ENCODE results near the gene ATOH8. TPM values are rescaled to one million over a fixed set of nuclear protein-coding genes. Genes with fewer than 3 reads are reported as not detected.

Gene ATOH8
- total and polyA plus RNA-seq, 10 of the 15 experiments (the other 5 are each of a cell fraction or from before 2014, with no cell fraction given): 0.03 to 0.60 TPM; not detected in 8

DNA sequence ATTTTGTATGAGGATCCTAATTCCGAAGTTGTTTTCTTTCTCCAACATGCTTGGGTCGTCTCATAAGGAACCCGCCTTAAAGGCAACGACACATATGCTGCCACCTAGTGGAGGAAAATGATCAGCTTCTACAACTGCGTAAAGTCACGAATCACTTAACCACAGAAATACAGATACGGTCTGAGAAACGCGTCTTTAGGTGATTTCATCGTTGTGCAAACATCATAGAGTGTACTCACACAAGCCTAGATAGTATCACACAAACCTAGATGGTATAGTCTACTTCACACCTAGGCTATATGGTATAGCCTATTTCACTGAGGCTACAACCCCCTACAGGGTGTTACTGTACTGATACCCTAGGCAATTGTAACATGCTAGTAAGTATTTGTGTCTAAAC, 46.5 kb upstream of the ATOH8 start (continued):
- TF ChIP-seq, protein P1, sequence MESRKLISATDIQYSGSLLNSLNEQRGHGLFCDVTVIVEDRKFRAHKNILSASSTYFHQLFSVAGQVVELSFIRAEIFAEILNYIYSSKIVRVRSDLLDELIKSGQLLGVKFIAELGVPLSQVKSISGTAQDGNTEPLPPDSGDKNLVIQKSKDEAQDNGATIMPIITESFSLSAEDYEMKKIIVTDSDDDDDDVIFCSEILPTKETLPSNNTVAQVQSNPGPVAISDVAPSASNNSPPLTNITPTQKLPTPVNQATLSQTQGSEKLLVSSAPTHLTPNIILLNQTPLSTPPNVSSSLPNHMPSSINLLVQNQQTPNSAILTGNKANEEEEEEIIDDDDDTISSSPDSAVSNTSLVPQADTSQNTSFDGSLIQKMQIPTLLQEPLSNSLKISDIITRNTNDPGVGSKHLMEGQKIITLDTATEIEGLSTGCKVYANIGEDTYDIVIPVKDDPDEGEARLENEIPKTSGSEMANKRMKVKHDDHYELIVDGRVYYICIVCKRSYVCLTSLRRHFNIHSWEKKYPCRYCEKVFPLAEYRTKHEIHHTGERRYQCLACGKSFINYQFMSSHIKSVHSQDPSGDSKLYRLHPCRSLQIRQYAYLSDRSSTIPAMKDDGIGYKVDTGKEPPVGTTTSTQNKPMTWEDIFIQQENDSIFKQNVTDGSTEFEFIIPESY (IDR thresholded peaks at IDR 0.05): no peak
- TF ChIP-seq SMC3 (IDR thresholded peaks at IDR 0.05; ENCODE audit: borderline replicate concordance, low read length): peak; percentile 94
- TF ChIP-seq ZSCAN29 (IDR thresholded peaks at IDR 0.05): no peak
- TF ChIP-seq FOXM1 (IDR thresholded peaks at IDR 0.05; ENCODE audit: low read depth, low read length): peak; percentile 53; the same call in 1 of the 2 replicates
- TF ChIP-seq SKIL (IDR thresholded peaks at IDR 0.05; ENCODE audit: low read depth, poor library complexity, severe bottlenecking): peak; percentile 29
- TF ChIP-seq ESRRA (IDR thresholded peaks at IDR 0.05; ENCODE audit: low read length): no peak
- TF ChIP-seq NFXL1 (IDR thresholded peaks at IDR 0.05; ENCODE audit: borderline replicate concordance): no peak
- TF ChIP-seq TBL1XR1 (IDR thresholded peaks at IDR 0.05; ENCODE audit: low read depth, low read length): 0 out of 2 replicates have a peak, but pooled peaks have one; percentile 19
- TF ChIP-seq STAT3 (IDR thresholded peaks at IDR 0.05; ENCODE audit: low read depth, low read length): no peak
- peak; percentile 60 for TF ChIP-seq CREM (IDR thresholded peaks at IDR 0.05; ENCODE audit: low read depth)
- TF ChIP-seq ATF3 (IDR thresholded peaks at IDR 0.05; ENCODE audit: borderline replicate concordance, extremely low read depth, low read depth, low read length): no peak
- TF ChIP-seq HDAC6 (IDR thresholded peaks at IDR 0.05; ENCODE audit: unreplicated experiment): no peak
- 0 out of 2 replicates have a peak, but pooled peaks have one; percentile 26 for TF ChIP-seq YY1 (IDR thresholded peaks at IDR 0.05; ENCODE audit: low read depth, low read length)
- TF ChIP-seq DPF2 (IDR thresholded peaks at IDR 0.05): peak; percentile 57; the same call in 1 of the 2 replicates
- no peak for TF ChIP-seq SUZ12 (IDR thresholded peaks at IDR 0.05; ENCODE audit: unreplicated experiment)
- TF ChIP-seq CREB1 (IDR thresholded peaks at IDR 0.05; ENCODE audit: low read depth): peak; percentile 73
- no peak for TF ChIP-seq SRF (IDR thresholded peaks at IDR 0.05; ENCODE audit: low read depth in 2 of 2, low read length in 2 of 2)
- peak; percentile 66; the same call in 1 of the 2 replicates for TF ChIP-seq CBFB (IDR thresholded peaks at IDR 0.05; ENCODE audit: low read depth)
- TF ChIP-seq BACH1 (IDR thresholded peaks at IDR 0.05; ENCODE audit: borderline replicate concordance): no peak
- peak; percentile 54; the same call in 1 of the 2 replicates for TF ChIP-seq RB1 (IDR thresholded peaks at IDR 0.05; ENCODE audit: borderline replicate concordance)
- TF ChIP-seq, protein P2, sequence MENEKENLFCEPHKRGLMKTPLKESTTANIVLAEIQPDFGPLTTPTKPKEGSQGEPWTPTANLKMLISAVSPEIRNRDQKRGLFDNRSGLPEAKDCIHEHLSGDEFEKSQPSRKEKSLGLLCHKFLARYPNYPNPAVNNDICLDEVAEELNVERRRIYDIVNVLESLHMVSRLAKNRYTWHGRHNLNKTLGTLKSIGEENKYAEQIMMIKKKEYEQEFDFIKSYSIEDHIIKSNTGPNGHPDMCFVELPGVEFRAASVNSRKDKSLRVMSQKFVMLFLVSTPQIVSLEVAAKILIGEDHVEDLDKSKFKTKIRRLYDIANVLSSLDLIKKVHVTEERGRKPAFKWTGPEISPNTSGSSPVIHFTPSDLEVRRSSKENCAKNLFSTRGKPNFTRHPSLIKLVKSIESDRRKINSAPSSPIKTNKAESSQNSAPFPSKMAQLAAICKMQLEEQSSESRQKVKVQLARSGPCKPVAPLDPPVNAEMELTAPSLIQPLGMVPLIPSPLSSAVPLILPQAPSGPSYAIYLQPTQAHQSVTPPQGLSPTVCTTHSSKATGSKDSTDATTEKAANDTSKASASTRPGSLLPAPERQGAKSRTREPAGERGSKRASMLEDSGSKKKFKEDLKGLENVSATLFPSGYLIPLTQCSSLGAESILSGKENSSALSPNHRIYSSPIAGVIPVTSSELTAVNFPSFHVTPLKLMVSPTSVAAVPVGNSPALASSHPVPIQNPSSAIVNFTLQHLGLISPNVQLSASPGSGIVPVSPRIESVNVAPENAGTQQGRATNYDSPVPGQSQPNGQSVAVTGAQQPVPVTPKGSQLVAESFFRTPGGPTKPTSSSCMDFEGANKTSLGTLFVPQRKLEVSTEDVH (IDR thresholded peaks at IDR 0.05; ENCODE audit: low read depth, partially characterized antibody): no peak
- peak; percentile 91 for TF ChIP-seq RUNX3 (IDR thresholded peaks at IDR 0.05; ENCODE audit: low read length)
- TF ChIP-seq MTA2 (IDR thresholded peaks at IDR 0.05; ENCODE audit: low read depth): peak; percentile 53; the same call in 1 of the 2 replicates
- TF ChIP-seq EP300 (IDR thresholded peaks at IDR 0.05; ENCODE audit: borderline replicate concordance in 1 of 2, control insufficient read depth in 1 of 2, low read depth in 2 of 2, low read length in 2 of 2): 0 out of 4 replicates have a peak, but pooled peaks of 1 of the 2 experiments have one; percentile 34
